ENCODE data around the gene TP53RK. TPM values are rescaled to one million over a fixed set of nuclear protein-coding genes. Genes with fewer than 3 reads are reported as not detected.

Gene TP53RK
- total RNA-seq (2014; rRNA removed; shearing (Covaris generic); ENCODE audit: low replicate concordance) = 9.4 and 23.4 TPM in 2 replicates

GRCh38 chr20:46689082-46689753, at the start of gene TP53RK:
TSS of gene TP53RK (minus strand) at chr20:46689444. CDS start at chr20:46689414, 30 bp downstream.
- peak; percentile 100 for DNase-seq (ENCODE audit: low read depth)
- in situ Hi-C loops (cut with HindIII; ENCODE audit: low pct_unique_long_range_greater_than_20kb, low sequenced_read_pairs) = no loop called here

GRCh38 chr20:46735436-46735835, 46.2 kb upstream of the TP53RK start:
- no peak for DNase-seq (ENCODE audit: low read depth)
- in situ Hi-C loops (cut with HindIII; ENCODE audit: low pct_unique_long_range_greater_than_20kb, low sequenced_read_pairs) = no loop called here

DNA sequence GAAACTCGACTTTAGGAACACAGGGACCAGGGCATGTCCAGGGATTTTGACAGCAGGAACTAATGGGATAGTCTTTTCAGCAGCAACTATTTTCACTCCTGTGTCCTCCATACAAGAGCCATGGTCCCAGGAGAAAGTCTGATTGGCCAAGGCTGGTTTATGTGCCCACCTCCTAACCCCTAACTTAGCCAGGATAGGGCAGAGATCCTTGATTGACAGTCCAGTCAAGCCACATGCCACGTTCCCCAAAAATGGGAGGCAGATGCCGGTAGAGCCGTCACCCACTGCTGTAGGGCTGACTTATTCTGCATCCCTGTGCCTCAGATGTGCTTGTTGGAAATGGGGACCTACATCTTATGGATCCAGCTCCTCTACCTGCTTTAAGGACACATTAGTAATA, 42.5 kb upstream of the TP53RK start:
- no peak for DNase-seq (ENCODE audit: low read depth)

GRCh38 chr20:46725186-46726165, 36.2 kb upstream of the TP53RK start:
- DNase-seq (ENCODE audit: low read depth) = no peak
- in situ Hi-C loops (cut with HindIII; ENCODE audit: low pct_unique_long_range_greater_than_20kb, low sequenced_read_pairs) = no loop called here

More for the DNA sequence above, 42.5 kb upstream of the TP53RK start:
- in situ Hi-C loops (cut with HindIII; ENCODE audit: low pct_unique_long_range_greater_than_20kb, low sequenced_read_pairs) = no loop called here

GRCh38 chr20:46724343-46724959, 35.2 kb upstream of the TP53RK start:
- no peak for DNase-seq (ENCODE audit: low read depth)
- in situ Hi-C loops (cut with HindIII; ENCODE audit: low pct_unique_long_range_greater_than_20kb, low sequenced_read_pairs) = no loop called here

GRCh38 chr20:46723039-46723438, 33.8 kb upstream of the TP53RK start:
- no peak for DNase-seq (ENCODE audit: low read depth)

GRCh38 chr20:46722450-46722849, 33.2 kb upstream of the TP53RK start:
- in situ Hi-C loops (cut with HindIII; ENCODE audit: low pct_unique_long_range_greater_than_20kb, low sequenced_read_pairs) = no loop called here
- no peak for DNase-seq (ENCODE audit: low read depth)

More at GRCh38 chr20:46723039-46723438, 33.8 kb upstream of the TP53RK start:
- in situ Hi-C loops (cut with HindIII; ENCODE audit: low pct_unique_long_range_greater_than_20kb, low sequenced_read_pairs) = no loop called here

- in situ Hi-C loops (cut with HindIII; ENCODE audit: low pct_unique_long_range_greater_than_20kb, low sequenced_read_pairs) = no loop called here
- no peak for DNase-seq (ENCODE audit: low read depth)
Measured at GRCh38 chr20:46721476-46721875, 32.2 kb upstream of the TP53RK start.

GRCh38 chr20:46720776-46721425, 31.7 kb upstream of the TP53RK start:
- in situ Hi-C loops (cut with HindIII; ENCODE audit: low pct_unique_long_range_greater_than_20kb, low sequenced_read_pairs) = no loop called here
- DNase-seq (ENCODE audit: low read depth) = no peak

GRCh38 chr20:46720019-46720418, 30.8 kb upstream of the TP53RK start:
- DNase-seq (ENCODE audit: low read depth) = no peak

DNA sequence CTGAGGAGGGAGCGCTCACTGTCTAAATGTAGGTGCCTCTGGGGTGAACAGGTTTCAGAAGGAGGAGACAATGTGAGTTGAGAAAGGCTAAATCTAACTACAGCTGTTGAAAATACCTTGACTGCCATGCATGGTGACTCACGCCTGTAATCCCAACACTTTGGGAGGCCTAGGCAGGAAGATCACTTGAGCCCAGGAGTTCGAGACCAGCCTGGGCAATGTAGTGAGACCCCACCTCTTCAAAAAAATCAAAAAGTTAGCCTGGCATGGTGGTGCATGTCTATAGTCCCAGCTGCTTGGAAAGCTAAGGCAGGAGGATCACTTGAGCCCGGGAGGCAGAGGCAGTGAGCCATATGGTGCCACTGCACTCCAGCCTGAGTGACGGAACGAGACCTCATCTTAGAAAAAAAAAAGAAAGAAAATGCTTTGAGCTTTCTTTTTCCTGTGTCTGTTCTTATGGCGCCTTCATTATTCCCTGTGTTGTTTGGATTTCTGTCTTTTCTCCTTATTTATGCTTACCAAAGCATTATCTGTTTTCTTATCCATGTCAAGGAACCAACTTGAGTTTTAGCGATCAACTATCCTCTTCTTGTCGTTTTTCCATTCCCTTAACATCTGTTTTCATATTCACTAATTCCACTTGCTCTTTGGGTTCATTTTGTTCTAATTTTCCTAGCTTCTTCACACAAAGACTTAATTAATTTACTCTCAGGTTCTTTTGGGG, 28.7 kb upstream of the TP53RK start:
- no peak for DNase-seq (ENCODE audit: low read depth)
- in situ Hi-C loops (cut with HindIII; ENCODE audit: low pct_unique_long_range_greater_than_20kb, low sequenced_read_pairs) = no loop called here

More at GRCh38 chr20:46720019-46720418, 30.8 kb upstream of the TP53RK start:
- in situ Hi-C loops (cut with HindIII; ENCODE audit: low pct_unique_long_range_greater_than_20kb, low sequenced_read_pairs) = no loop called here

GRCh38 chr20:46715292-46715756, 26.1 kb upstream of the TP53RK start:
- DNase-seq (ENCODE audit: low read depth) = no peak
- in situ Hi-C loops (cut with HindIII; ENCODE audit: low pct_unique_long_range_greater_than_20kb, low sequenced_read_pairs) = no loop called here

DNA sequence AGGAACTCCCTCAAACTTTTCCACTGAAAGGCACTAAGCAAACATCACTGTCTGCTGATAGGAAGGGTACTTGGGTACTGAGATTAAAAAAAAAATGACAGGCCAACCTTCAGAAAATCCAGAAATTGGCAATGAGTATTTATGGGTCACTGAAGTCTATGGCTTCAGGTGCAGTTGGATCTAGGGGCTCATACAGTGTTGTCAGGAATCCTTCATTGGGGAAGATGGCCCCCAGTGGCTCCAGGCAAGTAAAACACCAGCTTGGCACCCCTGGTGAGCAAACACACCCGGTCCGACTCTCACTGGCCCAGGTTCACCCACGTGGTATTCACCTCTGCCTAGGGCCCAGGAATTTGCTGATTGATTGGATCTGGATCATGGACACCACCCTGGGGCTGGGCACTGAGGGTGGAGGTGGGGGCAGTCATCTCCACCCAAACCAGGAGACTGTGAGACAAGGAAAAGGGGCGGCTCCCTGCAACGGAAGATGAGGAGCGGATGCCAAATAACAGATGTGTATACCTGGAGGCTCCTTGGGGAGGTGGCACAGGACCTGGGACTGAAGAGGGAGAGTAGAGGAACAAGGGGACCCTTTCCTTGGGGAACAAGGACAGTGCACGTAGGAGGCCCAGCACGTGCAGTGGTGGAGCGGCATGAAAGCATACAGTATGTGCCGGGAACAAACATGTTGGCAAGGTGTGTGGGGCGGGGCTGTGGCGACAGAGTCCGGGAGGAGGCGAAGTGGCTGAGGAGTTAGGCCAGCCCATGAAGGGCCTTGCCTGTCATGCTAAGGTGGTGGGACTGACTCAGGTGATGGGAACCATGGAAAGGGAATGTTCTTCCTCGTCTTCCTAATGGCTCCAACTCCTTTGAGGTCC, 25.0 kb upstream of the TP53RK start:
- DNase-seq (ENCODE audit: low read depth) = no peak
- in situ Hi-C loops (cut with HindIII; ENCODE audit: low pct_unique_long_range_greater_than_20kb, low sequenced_read_pairs) = no loop called here

DNA sequence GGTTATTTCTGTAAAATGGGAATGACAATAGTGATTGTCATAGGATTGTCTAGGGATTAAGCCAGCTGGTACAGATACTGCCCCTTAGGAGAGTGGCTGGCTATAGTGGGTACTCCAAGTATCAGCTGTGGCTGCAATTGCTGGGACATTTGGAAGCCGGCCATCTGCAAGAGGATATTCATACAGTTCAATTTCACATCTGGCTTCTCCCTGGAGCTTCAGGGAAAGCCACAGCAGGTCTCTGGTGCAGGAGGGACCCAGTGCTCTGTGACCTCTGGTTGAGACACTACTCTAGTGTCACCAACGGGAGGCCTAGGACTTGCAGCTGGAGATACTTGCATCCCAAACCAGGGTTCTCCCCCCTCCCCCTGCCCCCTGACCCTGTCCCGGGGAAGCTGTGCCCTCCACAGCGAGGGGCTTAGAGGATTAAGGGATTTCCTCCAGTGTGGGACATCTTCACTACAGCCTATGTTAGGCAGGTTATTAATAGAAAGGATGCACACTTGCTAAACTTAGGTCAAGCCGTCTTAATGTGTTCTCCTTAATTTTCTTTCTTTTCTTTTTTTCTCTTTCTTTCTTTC, 22.9 kb upstream of the TP53RK start:
- in situ Hi-C loops (cut with HindIII; ENCODE audit: low pct_unique_long_range_greater_than_20kb, low sequenced_read_pairs) = no loop called here
- no peak for DNase-seq (ENCODE audit: low read depth)

DNA sequence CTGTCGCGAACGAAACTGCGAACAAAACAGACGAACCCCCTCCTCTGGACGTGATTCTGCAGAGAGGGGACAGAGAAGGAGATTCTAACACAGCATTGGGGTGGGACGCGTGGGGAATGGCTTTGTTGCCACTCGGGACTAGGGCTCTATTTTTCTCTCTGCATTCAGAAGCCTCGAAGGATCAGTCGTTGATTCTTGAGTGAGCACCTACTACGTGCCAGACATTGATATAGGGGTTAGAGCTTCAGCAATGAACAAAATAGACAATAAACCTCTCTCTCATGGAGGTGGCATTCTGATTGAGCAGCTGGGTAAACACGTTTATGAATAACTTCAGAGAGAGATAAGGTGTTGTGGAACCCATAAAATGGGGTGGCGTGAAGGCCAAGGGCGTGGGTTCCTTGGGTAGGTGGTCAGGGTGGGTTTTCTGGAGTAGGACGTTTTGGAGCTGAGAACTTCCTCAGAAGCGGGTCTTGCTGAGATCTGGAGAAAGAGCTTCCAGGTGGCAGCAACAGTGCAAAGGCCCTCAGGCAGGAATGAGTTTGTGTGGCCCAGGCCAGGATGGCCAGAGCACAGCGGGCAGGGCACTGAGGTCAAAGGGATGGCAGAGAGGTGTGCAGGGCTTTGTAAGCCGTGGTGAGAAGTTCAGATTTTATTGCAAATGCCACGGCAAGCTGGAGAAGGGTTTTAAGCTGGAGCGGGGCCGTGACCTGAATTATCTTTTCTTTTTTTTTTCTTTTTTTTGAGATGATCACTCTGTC, 21.1 kb upstream of the TP53RK start:
- in situ Hi-C loops (cut with HindIII; ENCODE audit: low pct_unique_long_range_greater_than_20kb, low sequenced_read_pairs) = no loop called here
- no peak for DNase-seq (ENCODE audit: low read depth)
